GM12873 (cell line): ENCODE measurements around the gene TBC1D19.

Experiments
- TF ChIP-seq, protein P1 (sequence below): IDR thresholded peaks from 2 replicates; pipeline ENCODE4 v1.5.1; 2012; ENCODE audit warnings: low read depth, mild to moderate bottlenecking, moderate library complexity, low read length, control low read depth; ENCODE audit not compliant: insufficient read depth; ENCODE audit errors: missing control alignments

The TBC1D19 gene

DNA sequence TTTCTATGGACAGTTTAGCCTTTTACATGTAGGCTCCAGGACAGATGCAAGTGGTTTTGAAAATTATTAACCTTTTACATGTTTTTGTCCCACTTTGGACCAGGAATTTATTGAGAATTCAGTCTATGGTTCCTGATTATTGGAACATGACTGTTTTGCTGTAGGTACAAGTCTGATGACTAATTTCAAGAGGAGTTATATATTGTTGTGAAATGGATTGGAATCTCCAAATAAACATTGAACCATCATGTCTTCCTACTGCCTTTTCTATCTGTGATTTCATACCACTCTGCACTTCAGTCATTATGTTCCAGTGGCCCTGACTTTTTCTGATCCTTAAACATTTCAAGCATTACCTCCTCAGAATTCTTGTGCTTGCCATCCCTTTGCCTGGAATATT is 35.9 kb downstream of the TBC1D19 start:
- TF ChIP-seq, protein P1, sequence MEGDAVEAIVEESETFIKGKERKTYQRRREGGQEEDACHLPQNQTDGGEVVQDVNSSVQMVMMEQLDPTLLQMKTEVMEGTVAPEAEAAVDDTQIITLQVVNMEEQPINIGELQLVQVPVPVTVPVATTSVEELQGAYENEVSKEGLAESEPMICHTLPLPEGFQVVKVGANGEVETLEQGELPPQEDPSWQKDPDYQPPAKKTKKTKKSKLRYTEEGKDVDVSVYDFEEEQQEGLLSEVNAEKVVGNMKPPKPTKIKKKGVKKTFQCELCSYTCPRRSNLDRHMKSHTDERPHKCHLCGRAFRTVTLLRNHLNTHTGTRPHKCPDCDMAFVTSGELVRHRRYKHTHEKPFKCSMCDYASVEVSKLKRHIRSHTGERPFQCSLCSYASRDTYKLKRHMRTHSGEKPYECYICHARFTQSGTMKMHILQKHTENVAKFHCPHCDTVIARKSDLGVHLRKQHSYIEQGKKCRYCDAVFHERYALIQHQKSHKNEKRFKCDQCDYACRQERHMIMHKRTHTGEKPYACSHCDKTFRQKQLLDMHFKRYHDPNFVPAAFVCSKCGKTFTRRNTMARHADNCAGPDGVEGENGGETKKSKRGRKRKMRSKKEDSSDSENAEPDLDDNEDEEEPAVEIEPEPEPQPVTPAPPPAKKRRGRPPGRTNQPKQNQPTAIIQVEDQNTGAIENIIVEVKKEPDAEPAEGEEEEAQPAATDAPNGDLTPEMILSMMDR = no peak

DNA sequence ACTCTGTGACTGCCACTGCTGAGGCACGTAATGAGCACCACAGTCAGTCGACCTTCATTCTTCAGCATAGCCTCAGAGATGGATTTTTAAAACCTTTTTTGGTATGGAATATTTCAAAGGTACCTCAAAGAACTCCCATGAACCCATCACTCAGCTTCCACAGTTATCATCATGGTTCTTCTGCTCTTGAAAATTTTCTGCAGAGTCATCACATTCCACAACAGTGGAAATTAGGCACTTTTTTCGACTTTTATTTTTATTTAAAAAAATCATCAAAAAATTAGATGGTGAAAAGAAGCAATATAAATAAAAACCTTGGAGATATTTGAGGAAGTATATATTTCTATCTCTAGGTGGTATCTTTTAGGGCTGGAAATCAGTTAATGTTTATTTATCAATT is 37.5 kb downstream of the TBC1D19 start:
- TF ChIP-seq, protein P1 = no peak

DNA sequence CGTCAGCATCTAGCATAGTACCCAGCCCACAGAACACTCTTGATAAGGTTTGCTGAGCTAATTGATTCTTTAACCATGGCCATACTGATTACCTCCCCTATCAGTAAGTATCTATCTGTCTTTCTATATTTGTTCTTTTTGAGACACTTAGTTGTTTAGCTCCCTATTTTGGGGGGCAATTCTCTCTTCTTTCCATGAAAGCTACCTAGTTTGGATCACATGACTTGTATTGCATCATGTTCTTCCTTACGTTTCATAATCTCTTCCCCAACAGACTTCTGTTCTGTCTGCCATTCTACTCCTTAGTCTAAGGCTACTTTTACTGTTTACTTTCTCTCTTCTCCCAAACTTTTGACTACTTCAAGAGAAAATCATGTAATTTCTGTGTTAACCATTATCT is 39.0 kb downstream of the TBC1D19 start:
- TF ChIP-seq, protein P1 = no peak

DNA sequence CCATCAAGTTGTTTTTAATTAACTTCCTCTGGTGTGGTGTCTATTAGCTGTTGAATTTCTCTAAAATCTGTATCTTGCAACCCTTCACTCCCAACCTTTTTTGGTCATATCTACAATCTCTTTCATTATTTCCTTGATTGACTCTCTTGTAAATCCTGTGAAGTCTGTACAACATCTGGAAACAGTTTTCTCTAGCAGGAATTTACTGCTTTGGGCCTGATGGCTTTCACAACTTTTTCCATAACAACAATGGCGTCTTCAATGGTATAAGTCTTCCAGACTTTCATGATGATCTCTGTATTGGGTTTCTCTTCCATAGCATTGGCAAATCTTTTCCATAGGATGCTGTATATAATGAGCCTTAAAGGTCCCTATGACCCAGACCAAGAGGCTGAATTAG is 49.0 kb downstream of the TBC1D19 start:
- TF ChIP-seq, protein P1 = no peak

DNA sequence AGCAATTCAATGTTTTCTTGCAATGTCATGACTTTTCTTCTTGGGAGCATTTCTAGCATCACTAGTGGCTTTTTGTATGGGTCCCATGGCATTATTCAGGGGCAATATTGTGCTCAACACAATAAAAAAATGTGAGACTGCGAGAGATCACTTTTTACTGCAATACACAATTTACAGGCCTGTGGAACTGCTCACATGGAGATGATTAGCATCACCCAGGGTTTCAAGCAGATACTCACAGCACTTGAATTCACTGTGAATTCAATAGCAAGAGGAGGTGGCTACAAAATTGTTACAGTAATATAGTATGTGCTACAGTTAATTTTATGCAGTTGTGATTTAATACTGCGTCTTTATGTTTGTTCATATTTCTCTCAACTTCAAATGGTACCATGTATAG is 50.4 kb downstream of the TBC1D19 start:
- TF ChIP-seq, protein P1 = no peak

DNA sequence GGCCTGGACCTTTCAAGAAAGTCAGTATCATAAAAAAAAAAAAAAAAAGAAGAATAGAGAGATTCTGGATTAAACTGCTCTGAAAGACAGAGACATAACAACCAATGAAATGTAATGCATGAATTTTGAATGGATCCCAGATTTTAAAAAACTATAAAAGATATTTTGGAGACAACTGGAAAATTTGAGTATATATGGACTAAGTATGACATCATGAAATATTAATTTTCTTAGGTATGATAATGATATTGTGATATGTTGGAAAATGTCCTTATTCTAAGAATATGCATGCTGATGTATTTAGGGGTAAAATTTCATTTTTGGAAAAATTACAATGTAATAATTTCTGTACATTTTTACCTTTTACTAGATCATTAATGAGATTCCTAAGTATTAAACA is 52.6 kb downstream of the TBC1D19 start:
- TF ChIP-seq, protein P1 = no peak

DNA sequence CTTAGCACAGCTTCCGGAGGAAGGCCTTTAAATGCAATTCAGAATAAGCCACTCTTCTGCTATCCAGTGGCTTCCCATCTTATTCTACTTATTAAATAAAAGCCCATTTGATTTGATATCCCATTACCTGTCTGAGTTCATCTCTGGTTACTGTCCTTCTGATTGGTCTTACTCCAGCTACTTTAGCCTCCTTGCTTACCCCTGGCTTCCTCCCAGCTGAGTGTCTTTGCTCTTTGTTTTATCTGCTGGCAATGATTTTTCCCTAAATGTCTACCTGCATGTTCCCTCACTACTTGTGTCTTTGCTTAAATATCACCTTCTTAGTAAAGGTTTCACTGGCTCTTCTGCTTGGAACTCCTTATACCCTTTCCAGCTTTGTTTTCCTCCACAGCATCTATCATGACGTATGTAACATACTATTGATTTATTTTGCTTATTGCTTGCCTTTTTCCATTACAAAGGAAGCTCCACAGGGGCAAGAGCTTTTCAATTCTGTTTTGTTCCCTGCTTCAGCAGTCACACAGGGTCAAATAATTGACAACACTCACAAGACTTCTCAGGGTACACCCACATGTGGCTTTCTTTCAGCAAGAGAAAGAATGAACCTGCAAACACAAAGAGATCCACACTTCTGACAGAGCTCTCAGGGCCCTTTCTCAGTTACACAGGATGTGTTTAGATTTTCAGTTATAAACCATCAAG is 63.8 kb downstream of the TBC1D19 start:
- TF ChIP-seq, protein P1 = no peak
